ENCODE results near the gene HDDC2.

DNA sequence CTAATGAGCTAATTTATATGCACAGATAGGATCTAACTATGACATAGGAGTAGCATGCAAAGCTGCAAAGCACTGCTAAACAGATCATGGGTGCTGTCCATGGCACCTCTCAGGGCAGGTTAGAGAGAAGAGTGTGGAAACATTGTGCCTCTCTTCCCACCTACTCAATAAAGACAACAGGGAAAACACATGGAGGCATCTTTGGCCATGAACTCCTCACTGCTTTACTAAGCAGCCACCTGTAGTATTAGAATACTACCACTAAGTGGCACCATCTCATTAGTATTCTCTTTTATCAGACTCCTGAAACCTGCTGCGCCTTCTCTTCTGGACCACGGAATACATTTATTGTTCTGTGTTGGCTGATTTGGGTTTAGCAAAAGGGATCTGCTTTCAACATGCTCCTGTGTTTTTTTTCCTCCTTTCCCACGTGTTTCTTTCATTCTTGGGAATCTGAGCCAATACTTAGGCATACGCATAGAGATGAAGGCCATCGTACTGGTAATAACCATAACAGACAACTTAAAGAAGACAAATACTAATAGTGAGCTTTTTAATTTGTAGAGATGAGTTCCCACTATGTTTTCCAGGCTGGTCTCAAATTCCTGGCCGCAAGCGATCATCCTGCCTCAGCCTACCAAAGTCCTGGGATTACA lies 9.4 kb upstream of the HDDC2 start:
- no peak for TF ChIP-seq EZH2phosphoT487 (IDR thresholded peaks at IDR 0.05; ENCODE audit: insufficient read depth, low read depth)
- TF ChIP-seq EZH2 (IDR thresholded peaks at IDR 0.05; ENCODE audit: insufficient read depth, poor library complexity, severe bottlenecking) = no peak

All from GM23248 (cell line).